Transverse colon (tissue), 4 donors: Measurements from ENCODE around the gene BAG5. TPM values are rescaled to one million over a fixed set of nuclear protein-coding genes. Genes with fewer than 3 reads are reported as not detected.
A peak's percentile ranks its signal among the peaks of the same experiment; 100 is the strongest.

Experiments used
- DNase-seq: peaks from one replicate; pipeline ENCODE4 v3.0.0-alpha.2; 2019
- H3K27ac ChIP-seq, 4 donors: fragments of 200-600 bp; sonication (generic); 2 replicates each; pipeline ENCODE4 v1.5.1; 2016 to 2018; ENCODE audit warnings: inconsistent platforms in 4 of 4
- H3K27me3 ChIP-seq: fragments of 200-600 bp; sonication (generic); 2 replicates; pipeline ENCODE4 v1.5.1; 2017; ENCODE audit warnings: inconsistent platforms
- H3K36me3 ChIP-seq, 4 donors: fragments of 200-600 bp; sonication (generic); 2 replicates each; pipeline ENCODE4 v1.5.1; 2017 to 2019; ENCODE audit warnings: inconsistent platforms in 4 of 4
- H3K4me1 ChIP-seq, 4 donors: fragments of 200-600 bp; sonication (generic); 2 replicates each; pipeline ENCODE4 v1.5.1; 2017 to 2020; ENCODE audit warnings: inconsistent platforms in 4 of 4
- H3K4me3 ChIP-seq, 4 donors: fragments of 200-600 bp; sonication (generic); 1 replicate in 1 of 4; 2 replicates in 3 of 4; pipeline versions ENCODE4 v1.5.1 to v1.6.1; 2017 to 2019; ENCODE audit warnings: inconsistent platforms in 4 of 4
- H3K9me3 ChIP-seq, 2 donors: fragments of 200-600 bp; sonication (generic); 2 replicates each; pipeline ENCODE4 v1.5.1; 2017 to 2019; ENCODE audit warnings: inconsistent platforms in 2 of 2
- EP300 ChIP-seq: sonication (generic); formaldehyde crosslinking; IDR thresholded peaks from one replicate; pipeline ENCODE4 v1.6.1; 2017; ENCODE audit warnings: antibody characterized with exemption, low read depth
- POLR2A ChIP-seq: fragments of 450-650 bp; IDR thresholded peaks from one replicate; pipeline ENCODE4 v1.6.1; 2016; ENCODE audit warnings: antibody characterized with exemption, mild to moderate bottlenecking, moderate library complexity
- POLR2AphosphoS5 ChIP-seq, 3 donors: sonication (generic); formaldehyde crosslinking; IDR thresholded peaks; one replicate each; pipeline ENCODE4 v1.6.1; 2016; ENCODE audit warnings: antibody characterized with exemption in 3 of 3
- WGBS, 2 donors: methylation state at CpG; one replicate each; pipeline ENCODE4 v1.1.5; 2018; ENCODE audit warnings: low coverage in 1 of 2; 5-methylcytosine and 5-hydroxymethylcytosine counted together
- in situ Hi-C, 4 donors: fragments of 200-750 bp; cut with MboI; loops; one replicate each; pipeline versions ENCODE4 v1.15.0 to v1.15.1; 2017; ENCODE audit warnings: low sequenced_read_pairs in 3 of 4, low pct_ligation_motif_present in 1 of 4, low pct_unique_long_range_greater_than_20kb in 1 of 4
- intact Hi-C: fragments of 100-400 bp; cut with DNase I; formaldehyde crosslinking; loops from one replicate; pipeline ENCODE4 v1.15.1; 2023; ENCODE audit warnings: low total_unique reads
- total RNA-seq, 4 donors: library from RNA; depleted of rRNA; stranded (reverse); fragments of >200 nt; gene quantifications; one replicate each; pipeline ENCODE4 v1.1.0, GENCODE V29; 2016
- TF ChIP-seq, protein P1 (sequence below), 5 experiments: fragments of 200-600 bp in 3 of 5; fragments of 450-650 bp in 2 of 5; sonication (generic) in 3 of 5; IDR thresholded peaks; 1 replicate in 2 of 5; 2 replicates in 3 of 5; pipeline ENCODE4 v1.5.1; 2016 to 2017; ENCODE audit warnings: antibody characterized with exemption in 5 of 5, inconsistent platforms in 3 of 5, mild to moderate bottlenecking in 2 of 5, moderate library complexity in 1 of 5

Gene BAG5
- total RNA-seq, 4 donors from 2014 or later, result 10.8 to 26.3 (median 23.9) TPM

DNA sequence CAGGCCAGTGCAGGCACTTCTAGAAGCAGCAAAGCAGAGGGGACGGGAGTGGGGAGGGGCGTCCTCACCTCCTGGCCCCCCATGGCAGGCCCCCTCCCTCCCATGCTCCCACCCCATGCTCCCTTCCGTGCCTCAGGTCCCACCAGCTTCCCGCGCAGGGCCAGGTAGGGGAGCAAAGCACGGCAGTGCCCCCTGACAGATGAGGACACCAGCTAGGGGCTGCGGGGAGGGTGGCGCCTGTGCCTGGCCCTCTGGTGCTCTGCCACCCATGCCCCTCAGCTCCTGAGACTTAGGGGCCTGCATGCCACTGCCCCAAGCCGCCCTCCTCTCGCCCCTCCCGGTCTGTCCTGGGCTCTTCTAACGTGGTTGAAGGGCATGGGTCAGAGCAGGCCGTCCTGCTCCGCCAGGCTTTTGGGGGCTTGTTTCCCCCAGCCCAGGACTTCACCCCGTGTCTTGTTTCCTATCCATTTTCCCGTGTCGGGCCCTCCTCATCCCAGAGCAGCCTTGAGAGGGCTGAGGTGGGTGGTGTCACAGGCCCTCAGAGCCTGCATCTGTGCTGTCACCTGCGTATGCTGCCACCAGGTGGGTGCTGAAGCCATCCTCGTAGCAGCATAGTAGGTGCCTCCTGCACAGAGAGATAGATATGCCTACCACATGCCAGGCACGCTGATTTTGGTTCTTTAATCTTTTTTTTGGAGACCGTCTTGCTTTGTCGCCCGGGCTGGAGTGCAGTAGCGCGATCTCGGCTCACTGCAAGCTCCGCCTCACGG, 23.2 kb downstream of the BAG5 start:
- H3K4me3 ChIP-seq, result no peak overlapping the region
- in situ Hi-C loops, result no loop called here
- TF ChIP-seq POLR2AphosphoS5 (IDR thresholded peaks at IDR 0.05) (no peak), POLR2A (no peak), EP300 (no peak)
- TF ChIP-seq, protein P1, sequence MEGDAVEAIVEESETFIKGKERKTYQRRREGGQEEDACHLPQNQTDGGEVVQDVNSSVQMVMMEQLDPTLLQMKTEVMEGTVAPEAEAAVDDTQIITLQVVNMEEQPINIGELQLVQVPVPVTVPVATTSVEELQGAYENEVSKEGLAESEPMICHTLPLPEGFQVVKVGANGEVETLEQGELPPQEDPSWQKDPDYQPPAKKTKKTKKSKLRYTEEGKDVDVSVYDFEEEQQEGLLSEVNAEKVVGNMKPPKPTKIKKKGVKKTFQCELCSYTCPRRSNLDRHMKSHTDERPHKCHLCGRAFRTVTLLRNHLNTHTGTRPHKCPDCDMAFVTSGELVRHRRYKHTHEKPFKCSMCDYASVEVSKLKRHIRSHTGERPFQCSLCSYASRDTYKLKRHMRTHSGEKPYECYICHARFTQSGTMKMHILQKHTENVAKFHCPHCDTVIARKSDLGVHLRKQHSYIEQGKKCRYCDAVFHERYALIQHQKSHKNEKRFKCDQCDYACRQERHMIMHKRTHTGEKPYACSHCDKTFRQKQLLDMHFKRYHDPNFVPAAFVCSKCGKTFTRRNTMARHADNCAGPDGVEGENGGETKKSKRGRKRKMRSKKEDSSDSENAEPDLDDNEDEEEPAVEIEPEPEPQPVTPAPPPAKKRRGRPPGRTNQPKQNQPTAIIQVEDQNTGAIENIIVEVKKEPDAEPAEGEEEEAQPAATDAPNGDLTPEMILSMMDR (IDR thresholded peaks at IDR 0.05), result peak in 2 of 5 experiments; percentile 22 to 35
- DNase-seq, result no peak
- H3K27me3 ChIP-seq, result no peaks in the 10 kb centered on the region
- WGBS, 2 donors, result 74% methylated on average over 28 of the region's 28 CpGs; no CpG with 5 or more reads in 1 of the 2 donors
- no peaks in the 10 kb centered on the region for H3K9me3 ChIP-seq
- H3K4me1 ChIP-seq, result peaks cover 61 to 82% (median 68%) of the 10 kb centered on the region in 4 donors
- intact Hi-C loops, result no loop called here
- H3K27ac ChIP-seq, result peak overlapping the region; percentile 59 to 94 (median 86)
- H3K36me3 ChIP-seq, result no peaks in the 10 kb centered on the region

- Histone ChIP-seq H3K4me1 (peaks cover 53 to 81% (median 65%) of the 10 kb centered on the region in 4 donors), H3K36me3 (no peaks in the 10 kb centered on the region), H3K4me3 (no peak overlapping the region), H3K9me3 (no peaks in the 10 kb centered on the region), H3K27ac (peak overlapping the region; percentile 59 to 94 (median 86)), H3K27me3 (no peaks in the 10 kb centered on the region)
- TF ChIP-seq, protein P1 (IDR thresholded peaks at IDR 0.05), result no peak
- TF ChIP-seq POLR2A (no peak), POLR2AphosphoS5 (IDR thresholded peaks at IDR 0.05) (no peak)
- 39% methylated on average over 28 of the region's 30 CpGs; no CpG with 5 or more reads in 1 of the 2 donors for WGBS, 2 donors
- no peak for DNase-seq
- intact Hi-C loops (no loop called here), in situ Hi-C loops (no loop called here)
Observed at GRCh38 chr14:103538291-103539055, 24.0 kb downstream of the BAG5 start.

DNA sequence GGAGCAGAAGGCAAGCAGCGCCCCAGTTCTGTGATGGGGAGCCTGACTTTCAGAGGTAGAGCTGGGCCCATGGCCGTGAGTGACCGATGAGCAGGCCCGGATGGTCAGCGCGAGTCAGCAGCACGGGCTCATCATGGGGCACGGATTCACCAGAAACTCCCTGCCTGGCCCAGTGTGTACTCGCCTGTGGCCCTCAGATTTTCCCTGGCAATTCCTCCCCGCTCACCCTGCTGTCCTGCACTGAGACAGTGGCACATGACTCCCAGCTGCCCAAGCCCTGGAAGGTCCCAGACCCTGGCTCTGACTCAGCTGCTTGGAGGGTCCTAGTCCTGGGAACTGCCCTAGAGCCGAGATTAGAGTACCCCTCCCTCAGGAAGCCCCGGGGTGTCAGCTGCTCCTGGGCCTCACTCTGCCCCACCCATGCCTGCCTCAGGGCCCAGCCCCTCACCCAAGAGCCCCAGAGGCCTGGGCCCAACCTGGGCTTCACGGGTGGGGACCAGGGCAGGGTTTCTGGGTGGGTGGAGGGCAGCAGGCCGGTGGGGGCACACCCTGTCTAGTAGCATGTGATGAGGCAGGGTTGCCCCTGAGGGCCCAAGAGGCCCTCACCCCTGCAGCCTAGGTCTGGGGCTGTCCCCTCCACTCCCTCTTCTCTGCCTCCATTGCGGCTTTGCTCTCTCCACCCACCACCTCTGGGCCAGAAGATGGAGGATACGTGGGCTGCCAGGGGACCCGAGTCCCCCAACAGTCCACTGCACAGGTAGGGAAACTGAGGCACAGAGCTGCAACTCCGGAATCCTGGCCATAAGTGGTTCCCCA, 25.1 kb downstream of the BAG5 start:
- Histone ChIP-seq H3K4me1 (peaks cover 42 to 76% (median 58%) of the 10 kb centered on the region in 4 donors), H3K4me3 (no peak overlapping the region), H3K27me3 (no peaks in the 10 kb centered on the region), H3K9me3 (no peaks in the 10 kb centered on the region), H3K27ac (peak overlapping the region; percentile 59 to 94 (median 86)), H3K36me3 (no peaks in the 10 kb centered on the region)
- no peak for DNase-seq
- 20 to 67% methylated on average over 2 to 14 of the region's 18 CpGs for WGBS, 2 donors
- intact Hi-C loops (no loop called here), in situ Hi-C loops (no loop called here)
- TF ChIP-seq POLR2A (no peak), POLR2AphosphoS5 (IDR thresholded peaks at IDR 0.05) (no peak), EP300 (no peak)
- TF ChIP-seq, protein P1 (IDR thresholded peaks at IDR 0.05), result no peak
